ENCODE measurements around the gene LUZP2. TPM values are rescaled to one million over a fixed set of nuclear protein-coding genes. Genes with fewer than 3 reads are reported as not detected.

Gene LUZP2
- total and polyA plus RNA-seq, 9 of the 15 experiments (the other 6 are each of a cell fraction or from before 2014, with no cell fraction given): not detected

DNA sequence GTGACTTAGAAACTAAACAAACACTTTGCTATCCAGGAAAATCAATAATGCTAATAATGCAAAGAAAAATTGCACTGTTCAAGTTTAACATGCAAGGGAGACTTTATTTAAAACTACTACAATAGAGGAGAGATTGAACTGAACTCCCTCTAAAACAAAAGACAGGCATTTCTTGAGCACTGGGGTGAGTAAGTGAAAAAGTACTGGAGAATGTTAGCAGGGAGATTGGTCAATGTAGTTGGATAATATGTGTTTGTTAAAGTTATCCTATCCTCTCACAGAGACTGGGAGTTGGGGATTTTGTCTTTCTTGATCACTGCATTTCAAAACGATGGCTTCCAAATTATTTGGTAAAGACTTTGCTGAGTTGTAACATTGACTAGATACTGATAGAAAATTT lies 77.6 kb downstream of the LUZP2 start (continued):
- TF ChIP-seq, protein P1, sequence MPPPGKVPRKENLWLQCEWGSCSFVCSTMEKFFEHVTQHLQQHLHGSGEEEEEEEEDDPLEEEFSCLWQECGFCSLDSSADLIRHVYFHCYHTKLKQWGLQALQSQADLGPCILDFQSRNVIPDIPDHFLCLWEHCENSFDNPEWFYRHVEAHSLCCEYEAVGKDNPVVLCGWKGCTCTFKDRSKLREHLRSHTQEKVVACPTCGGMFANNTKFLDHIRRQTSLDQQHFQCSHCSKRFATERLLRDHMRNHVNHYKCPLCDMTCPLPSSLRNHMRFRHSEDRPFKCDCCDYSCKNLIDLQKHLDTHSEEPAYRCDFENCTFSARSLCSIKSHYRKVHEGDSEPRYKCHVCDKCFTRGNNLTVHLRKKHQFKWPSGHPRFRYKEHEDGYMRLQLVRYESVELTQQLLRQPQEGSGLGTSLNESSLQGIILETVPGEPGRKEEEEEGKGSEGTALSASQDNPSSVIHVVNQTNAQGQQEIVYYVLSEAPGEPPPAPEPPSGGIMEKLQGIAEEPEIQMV (tag; conservative IDR thresholded peaks at IDR 0.05; ENCODE audit: low read depth): no peak

DNA sequence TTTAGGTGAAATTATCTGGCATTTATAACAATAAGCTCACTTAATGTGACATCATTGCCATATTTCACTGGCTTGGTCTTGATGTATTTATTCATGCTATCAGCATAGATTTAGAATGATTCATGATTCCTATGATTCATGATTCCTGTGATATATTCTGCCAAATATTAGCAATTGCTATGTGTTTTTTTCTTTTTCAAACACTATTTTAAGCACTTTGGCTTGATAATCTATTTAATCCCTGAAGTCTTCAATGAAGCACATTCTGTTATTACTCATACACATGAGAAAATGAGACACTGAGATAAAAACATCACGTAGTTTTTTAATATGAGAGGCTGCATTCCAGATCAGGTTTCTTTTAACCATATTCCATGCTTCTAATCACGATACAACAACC lies 78.5 kb downstream of the LUZP2 start:
- H2AFZ ChIP-seq (ENCODE audit: low read depth, low read length): no peak overlapping the region
- H3K4me1 ChIP-seq (replicated peaks in 1 of 2; ENCODE audit: control insufficient read depth in 2 of 2, insufficient read depth in 2 of 2, low read length in 2 of 2): no peaks in the 10 kb centered on the region
- no peaks in the 10 kb centered on the region for H3K79me2 ChIP-seq (ENCODE audit: control insufficient read depth, insufficient read depth, low read length)
- DNase-seq (ENCODE audit: extremely low read depth in 1 of 4, low spot score in 3 of 4): no peak
- H3K4me2 ChIP-seq (ENCODE audit: insufficient read depth, low read length): no peak overlapping the region
- no peaks in the 10 kb centered on the region for H3K36me3 ChIP-seq (ENCODE audit: control insufficient read depth, insufficient read depth, low read length)
- intact Hi-C loops (cut with micrococcal nuclease): no loop called here
- ATAC-seq: no peak
- FAIRE-seq: no peak
- CTCF ChIA-PET (ENCODE audit: low intra/inter-chr PET ratio): no interaction called here
- in situ Hi-C loops (cut with MboI): no loop called here
- 0% methylated on average over 2 of the region's 2 CpGs for WGBS (ENCODE audit: insufficient coverage, low coverage, missing lambda C conversion rate)
- H3K9ac ChIP-seq (ENCODE audit: insufficient read depth in 1 of 2, low read depth in 2 of 2, low read length in 2 of 2): no peak overlapping the region
- H3K9me1 ChIP-seq (ENCODE audit: control insufficient read depth, insufficient read depth, low read length): no peaks in the 10 kb centered on the region
- no peaks in the 10 kb centered on the region for H3K27me3 ChIP-seq (ENCODE audit: control insufficient read depth in 2 of 2, insufficient read depth in 2 of 2, low read length in 2 of 2)
- POLR2A ChIA-PET: no interaction called here
- H3K4me3 ChIP-seq: no peak overlapping the region
- no peak overlapping the region for H3K27ac ChIP-seq (ENCODE audit: extremely low read depth, low read depth, low read length)
- no TSS peak for BruUV-seq (replicated peaks)
- no peaks in the 10 kb centered on the region; the same call in 1 of the 2 replicates for H3K9me3 ChIP-seq (replicated peaks; ENCODE audit: control insufficient read depth, insufficient read depth, low read depth, low read length)
- no peaks in the 10 kb centered on the region for H4K20me1 ChIP-seq (replicated peaks; ENCODE audit: control insufficient read depth, insufficient read depth, low read length)
- no peak for TF ChIP-seq PHTF2 (CRISPR knock-in tag; IDR thresholded peaks at IDR 0.05)

DNA sequence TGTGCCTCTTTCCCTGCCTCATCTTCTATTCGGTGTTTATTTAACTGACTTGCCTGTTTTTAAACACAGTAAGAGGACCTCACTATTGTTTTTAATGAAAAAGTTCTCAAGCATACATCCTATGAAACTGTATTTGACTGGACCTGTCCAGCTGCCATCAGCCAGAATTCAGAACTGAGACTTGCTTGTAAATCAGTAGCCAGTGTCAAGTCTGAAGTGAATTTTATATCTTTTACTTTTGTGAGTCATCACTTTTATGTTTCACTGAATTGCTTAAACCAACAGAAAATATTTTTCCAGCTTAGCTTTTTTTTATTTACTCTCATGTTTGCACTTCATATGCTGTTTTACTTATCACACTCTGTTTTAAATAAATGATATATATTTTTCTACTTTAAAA lies 88.3 kb downstream of the LUZP2 start:
- no TSS peak for BruUV-seq (replicated peaks)
- WGBS (ENCODE audit: insufficient coverage, low coverage, missing lambda C conversion rate): 0% methylated on average over 1 of the region's 1 CpG
- CTCF ChIA-PET (ENCODE audit: low intra/inter-chr PET ratio): no interaction called here

More for the DNA sequence above, 88.3 kb downstream of the LUZP2 start:
- Histone ChIP-seq H3K27ac (ENCODE audit: extremely low read depth, low read depth, low read length) (no peak overlapping the region), H3K27me3 (ENCODE audit: control insufficient read depth in 2 of 2, insufficient read depth in 2 of 2, low read length in 2 of 2) (no peaks in the 10 kb centered on the region), H3K79me2 (ENCODE audit: control insufficient read depth, insufficient read depth, low read length) (no peaks in the 10 kb centered on the region), H4K20me1 (replicated peaks; ENCODE audit: control insufficient read depth, insufficient read depth, low read length) (no peaks in the 10 kb centered on the region), H3K36me3 (ENCODE audit: control insufficient read depth, insufficient read depth, low read length) (no peaks in the 10 kb centered on the region), H3K4me3 (no peak overlapping the region), H2AFZ (ENCODE audit: low read depth, low read length) (no peak overlapping the region), H3K4me2 (ENCODE audit: insufficient read depth, low read length) (no peak overlapping the region), H3K4me1 (replicated peaks in 1 of 2; ENCODE audit: control insufficient read depth in 2 of 2, insufficient read depth in 2 of 2, low read length in 2 of 2) (no peaks in the 10 kb centered on the region), H3K9ac (ENCODE audit: insufficient read depth in 1 of 2, low read depth in 2 of 2, low read length in 2 of 2) (no peak overlapping the region), H3K9me1 (ENCODE audit: control insufficient read depth, insufficient read depth, low read length) (no peaks in the 10 kb centered on the region), H3K9me3 (replicated peaks; ENCODE audit: control insufficient read depth, insufficient read depth, low read depth, low read length) (0 out of 2 replicates have a peak, but pooled peaks cover 2% of the 10 kb centered on the region)
- in situ Hi-C loops (cut with MboI) (no loop called here), intact Hi-C loops (cut with micrococcal nuclease) (no loop called here)
- POLR2A ChIA-PET: no interaction called here
- ATAC-seq (no peak), FAIRE-seq (no peak), DNase-seq (ENCODE audit: extremely low read depth in 1 of 4, low spot score in 3 of 4) (no peak)
- TF ChIP-seq FOXA3 (CRISPR knock-in tag; conservative IDR thresholded peaks at IDR 0.05 in 1 of 2, IDR thresholded peaks at IDR 0.05 in 1 of 2) (no peak), PRMT5 (CRISPR knock-in tag; IDR thresholded peaks at IDR 0.05) (no peak), SP2 (IDR thresholded peaks at IDR 0.05; ENCODE audit: extremely low read depth, low read depth, low read length, poor library complexity, severe bottlenecking) (no peak), ZNF75A (CRISPR knock-in tag; IDR thresholded peaks at IDR 0.05) (no peak), NONO (IDR thresholded peaks at IDR 0.05; ENCODE audit: low read depth in 2 of 2, low read length in 1 of 2) (no peak), TEAD2 (tag; IDR thresholded peaks at IDR 0.05) (no peak), RB1 (IDR thresholded peaks at IDR 0.05; ENCODE audit: low read depth) (no peak)
